GM12873 (cell line): ENCODE measurements around the gene CDH3.

Experiments used
- CTCF ChIP-seq: IDR thresholded peaks from 2 replicates; pipeline ENCODE4 v1.5.1; 2012; ENCODE audit warnings: low read depth, mild to moderate bottlenecking, moderate library complexity, low read length, control low read depth; ENCODE audit not compliant: insufficient read depth; ENCODE audit errors: missing control alignments

Gene CDH3

GRCh38 chr16:68660359-68660795 is 15.3 kb downstream of the CDH3 start:
- TF ChIP-seq CTCF, result no peak

GRCh38 chr16:68662035-68662434 is 16.9 kb downstream of the CDH3 start:
- no peak for TF ChIP-seq CTCF

GRCh38 chr16:68664297-68664696 is 19.2 kb downstream of the CDH3 start:
- no peak for TF ChIP-seq CTCF

- TF ChIP-seq CTCF, result no peak
These were observed 20.4 kb downstream of the CDH3 start for GRCh38 chr16:68665501-68665900.

GRCh38 chr16:68668266-68668665 is 23.2 kb downstream of the CDH3 start:
- no peak for TF ChIP-seq CTCF

- no peak for TF ChIP-seq CTCF
These were observed 31.2 kb downstream of the CDH3 start for GRCh38 chr16:68676113-68676860.

GRCh38 chr16:68681038-68681437 is 35.9 kb downstream of the CDH3 start:
- TF ChIP-seq CTCF, result no peak
